Skeletal muscle cell (primary cell): Measurements from ENCODE around the gene LAMC1.

Experiments
- DNase-seq: peaks from one replicate; pipeline ENCODE4 v3.0.0-alpha.2; 2010; ENCODE audit warnings: low read depth
- H3K4me3 ChIP-seq: 2 replicates; pipeline ENCODE4 v1.5.1; 2011; ENCODE audit warnings: low read depth, mild to moderate bottlenecking, control low read depth, low read length, moderate library complexity

Gene LAMC1

DNA sequence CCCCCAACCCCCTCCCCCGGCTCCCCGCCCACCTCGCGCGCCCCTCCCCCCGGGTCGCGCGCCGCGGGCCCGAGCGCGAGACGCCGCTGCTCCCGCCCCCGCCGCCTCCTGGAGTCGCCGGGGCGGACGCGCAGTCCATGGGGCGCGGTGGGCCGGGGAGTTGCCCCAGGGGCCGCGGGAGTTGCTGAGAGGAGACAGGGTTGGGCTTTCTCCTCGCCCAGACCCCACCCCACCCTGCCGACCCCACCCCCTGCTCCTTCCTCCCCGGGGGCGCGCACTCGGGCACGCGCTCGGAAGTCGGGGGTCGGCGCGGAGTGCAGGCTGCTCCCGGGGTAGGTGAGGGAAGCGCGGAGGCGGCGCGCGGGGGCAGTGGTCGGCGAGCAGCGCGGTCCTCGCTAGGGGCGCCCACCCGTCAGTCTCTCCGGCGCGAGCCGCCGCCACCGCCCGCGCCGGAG is at the start of gene LAMC1:
Gene LAMC1, plus strand, starts transcription at position 275 of the 455 bp plus-strand sequence. CDS start 297 bp downstream, outside the sequence.
- peak; percentile 62 for DNase-seq
- H3K4me3 ChIP-seq = peak within 1 kb of the TSS; percentile 77

DNA sequence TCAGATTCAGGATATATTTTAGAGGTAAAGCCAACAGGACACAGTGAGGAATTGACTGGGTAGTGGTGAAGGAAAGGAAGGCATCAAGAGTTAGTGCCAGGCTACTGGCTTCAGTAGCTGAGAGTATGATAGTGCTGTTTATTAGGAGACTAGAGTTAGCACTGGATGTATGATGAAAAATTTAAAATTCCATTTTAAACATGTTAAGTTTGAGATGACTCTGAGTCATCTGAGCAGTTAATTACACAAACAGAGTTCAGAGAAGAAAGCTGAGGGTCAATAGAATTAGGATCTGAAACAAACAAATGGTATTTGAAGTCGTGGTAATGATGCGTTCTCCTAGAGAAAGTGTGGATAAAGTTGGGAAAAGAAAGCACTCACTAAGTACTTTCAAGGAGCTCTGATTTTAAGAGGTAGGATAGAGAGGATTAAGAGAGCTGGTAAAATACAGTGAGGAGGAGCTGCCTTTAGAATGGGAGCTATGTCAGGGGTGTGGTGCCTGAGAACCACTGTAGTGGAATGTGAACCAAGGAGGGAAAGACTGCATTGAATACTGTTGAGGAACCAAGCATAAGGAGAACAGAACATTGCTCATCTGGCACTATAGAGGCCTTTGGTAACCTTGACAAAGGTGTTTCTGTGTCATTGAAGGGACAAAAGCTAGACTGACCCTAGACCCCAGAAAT is 48.6 kb upstream of the LAMC1 start:
- no peak for DNase-seq
- no peak overlapping the region for H3K4me3 ChIP-seq

DNA sequence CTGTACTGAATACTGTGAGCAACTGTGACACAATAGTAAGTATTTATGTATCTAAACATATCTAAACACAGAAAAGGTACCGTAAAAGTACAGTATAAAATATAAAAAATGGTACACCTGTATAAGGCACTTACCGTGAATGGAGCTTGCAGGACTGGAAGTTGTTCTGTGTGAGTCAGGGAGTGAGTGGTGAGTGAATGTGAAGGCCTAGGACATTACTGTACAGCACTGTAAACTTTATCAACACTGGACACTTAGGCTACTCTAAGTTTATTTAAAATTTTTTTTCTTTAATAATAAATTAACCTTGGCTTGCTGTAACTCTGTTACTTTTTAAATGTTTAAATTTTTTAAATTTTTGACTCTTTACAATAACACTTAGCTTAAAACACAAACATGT is 45.7 kb upstream of the LAMC1 start:
- DNase-seq = no peak
- H3K4me3 ChIP-seq = no peak overlapping the region

DNA sequence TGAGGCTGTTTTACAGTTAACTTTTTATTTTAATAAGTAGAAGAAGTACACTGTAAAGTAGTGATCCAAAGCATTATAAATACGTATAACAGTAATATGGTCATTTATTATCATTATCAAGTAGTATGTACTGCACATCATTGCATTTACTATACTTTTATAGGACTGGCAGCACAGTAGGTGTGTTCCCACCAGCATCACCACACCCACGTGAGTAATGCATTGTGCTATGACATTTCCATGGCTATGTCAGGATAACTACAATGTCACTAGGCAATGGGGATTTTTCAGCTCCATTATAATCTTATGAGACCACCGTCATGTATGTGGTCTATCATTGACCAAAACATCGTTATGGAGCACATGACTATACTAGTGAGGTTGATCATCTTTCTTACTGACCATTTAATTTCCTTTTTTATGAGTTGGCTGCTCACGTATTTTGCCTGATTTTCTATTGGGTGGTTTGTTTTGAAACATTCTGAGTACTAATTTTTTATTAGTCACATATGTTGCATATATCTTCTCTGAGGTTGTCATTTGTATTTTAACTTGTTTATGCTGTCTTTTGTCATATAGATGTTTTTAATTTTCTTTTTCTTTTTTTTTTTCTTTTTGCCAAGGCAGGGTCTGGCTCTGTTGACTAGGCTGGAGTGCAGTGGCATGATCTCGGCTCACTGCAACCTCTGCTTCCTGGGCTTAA is 44.9 kb upstream of the LAMC1 start:
- no peak for DNase-seq
- no peak overlapping the region for H3K4me3 ChIP-seq

DNA sequence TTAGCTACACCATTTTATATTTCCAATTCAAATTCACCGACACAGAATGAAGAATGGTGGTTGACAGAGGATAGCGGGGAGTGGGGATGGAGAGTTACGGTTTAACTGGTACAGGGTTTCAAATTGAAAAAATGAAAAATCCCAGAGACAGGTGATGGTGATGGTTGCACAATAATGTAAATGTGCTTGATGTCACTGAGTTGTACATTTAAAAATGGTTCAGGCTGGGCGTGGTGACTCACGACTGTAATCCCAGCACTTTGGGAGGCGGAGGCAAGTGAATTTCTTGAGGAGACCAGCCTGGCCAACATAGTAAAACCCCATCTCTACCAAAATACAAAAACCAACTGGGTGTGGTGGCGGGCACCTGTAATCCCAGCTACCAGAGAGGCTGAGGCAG is 39.1 kb upstream of the LAMC1 start:
- no peak for DNase-seq
- H3K4me3 ChIP-seq = no peak overlapping the region

DNA sequence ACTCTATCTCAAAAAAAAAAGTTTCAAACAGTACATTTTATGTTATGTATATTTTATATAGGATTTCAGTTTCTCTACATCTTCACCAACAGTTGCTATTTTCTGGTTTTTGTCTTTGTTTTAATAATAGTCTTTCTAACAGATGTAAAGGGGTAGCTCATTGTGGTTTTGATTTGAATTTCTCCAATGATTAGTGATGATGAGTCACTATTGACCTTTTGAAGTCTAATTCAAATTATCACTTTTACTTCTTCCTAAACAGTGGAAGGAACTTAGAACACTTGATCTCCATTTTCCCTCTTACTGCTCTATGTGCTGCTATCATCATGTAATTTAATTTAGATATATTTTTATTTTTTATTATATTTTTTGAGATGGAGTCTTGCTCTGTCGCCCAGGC is 38.6 kb upstream of the LAMC1 start:
- no peak overlapping the region for H3K4me3 ChIP-seq
- DNase-seq = no peak

DNA sequence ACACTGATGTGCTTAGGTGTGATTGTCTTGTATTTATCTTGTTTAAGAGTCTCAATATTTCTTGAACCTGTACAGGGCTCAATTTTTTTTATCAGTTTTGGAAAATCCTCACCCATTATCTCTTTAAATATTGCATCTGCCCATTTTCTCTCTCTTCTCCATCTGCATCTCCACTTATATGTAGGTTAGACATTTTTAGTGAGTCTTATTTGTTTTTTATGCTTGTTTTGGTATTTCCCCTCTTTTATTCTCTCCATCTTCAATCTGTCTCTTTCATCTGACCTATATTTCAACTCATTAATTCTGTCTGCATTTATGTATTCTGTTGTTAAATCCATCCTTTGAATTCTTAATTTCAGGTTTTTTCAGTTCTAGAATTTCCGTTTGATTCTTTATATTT is 37.3 kb upstream of the LAMC1 start:
- no peak overlapping the region for H3K4me3 ChIP-seq
- DNase-seq = no peak

DNA sequence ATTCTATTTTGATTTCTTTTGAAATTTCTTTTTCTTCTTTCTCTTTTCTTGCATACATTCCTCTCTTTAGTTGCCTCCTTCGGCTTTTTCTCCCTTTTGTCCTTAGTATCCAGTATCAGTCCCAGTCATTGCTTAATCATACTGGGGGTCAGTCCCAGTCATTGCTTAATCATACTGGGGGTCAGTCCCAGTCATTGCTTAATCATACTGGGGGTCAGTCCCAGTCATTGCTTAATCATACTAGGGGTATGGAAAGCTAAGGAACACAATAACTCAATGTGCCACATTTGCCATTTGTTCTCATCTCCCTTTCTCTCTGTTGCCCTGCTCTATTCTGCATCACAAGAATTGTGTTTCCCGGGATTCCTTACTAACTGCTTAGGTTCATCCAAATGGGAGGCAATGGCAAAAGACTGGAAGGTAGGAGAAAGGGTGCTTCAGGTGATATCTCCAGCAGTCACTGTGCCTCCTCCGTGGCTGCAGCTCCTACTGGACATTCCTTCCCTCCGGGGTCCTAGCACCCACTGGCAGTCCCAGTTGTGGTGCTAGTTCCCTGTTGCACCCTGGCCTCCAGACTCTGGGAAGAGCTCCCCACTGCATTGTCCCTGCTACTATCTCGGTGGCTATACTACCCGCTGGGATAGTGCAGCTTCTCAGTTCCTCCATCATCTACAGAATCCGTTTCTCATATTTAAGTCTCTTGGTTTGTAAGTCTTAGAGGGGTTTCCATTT is 32.6 kb upstream of the LAMC1 start:
- no peak overlapping the region for H3K4me3 ChIP-seq
- DNase-seq = peak; percentile 51

DNA sequence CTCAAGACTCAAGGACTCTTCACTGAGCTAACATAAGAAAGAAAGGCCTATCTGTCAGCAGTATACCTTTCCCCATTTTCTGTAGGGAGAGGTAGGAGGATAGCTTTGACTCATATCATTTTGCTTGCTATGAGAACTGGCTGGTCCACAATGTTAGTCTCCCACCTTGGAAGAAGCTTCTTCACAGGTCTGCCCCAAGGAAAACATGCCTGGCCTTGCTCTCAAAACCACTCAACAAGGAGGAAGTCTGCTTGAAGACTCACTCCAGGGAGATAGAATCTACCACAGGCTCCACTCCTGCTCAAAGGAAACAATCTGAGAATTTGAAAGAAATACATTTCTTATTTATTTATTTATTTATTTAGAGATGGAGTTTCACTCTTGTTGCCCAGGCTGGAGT is 29.5 kb upstream of the LAMC1 start:
- DNase-seq = no peak
- H3K4me3 ChIP-seq = no peak overlapping the region

DNA sequence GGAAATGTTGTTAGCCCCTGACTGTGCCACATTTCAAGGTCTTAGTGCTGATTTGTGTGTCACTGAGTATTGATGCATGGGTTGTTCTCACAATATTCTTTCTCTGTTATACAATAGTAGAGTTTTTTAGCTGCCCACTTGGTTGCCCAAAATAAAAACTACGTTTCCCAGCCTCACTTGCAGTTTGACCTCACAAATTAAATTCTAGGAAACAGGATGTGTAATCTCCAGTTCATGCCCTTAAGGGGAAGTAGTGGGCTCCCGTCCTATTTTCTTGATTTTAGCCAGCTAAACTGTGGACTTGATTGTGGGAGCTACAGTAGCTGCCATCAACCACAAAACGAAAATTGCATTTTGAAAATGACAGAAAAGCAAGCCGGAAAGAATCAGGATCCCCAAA is 27.3 kb upstream of the LAMC1 start:
- no peak overlapping the region for H3K4me3 ChIP-seq
- no peak for DNase-seq

DNA sequence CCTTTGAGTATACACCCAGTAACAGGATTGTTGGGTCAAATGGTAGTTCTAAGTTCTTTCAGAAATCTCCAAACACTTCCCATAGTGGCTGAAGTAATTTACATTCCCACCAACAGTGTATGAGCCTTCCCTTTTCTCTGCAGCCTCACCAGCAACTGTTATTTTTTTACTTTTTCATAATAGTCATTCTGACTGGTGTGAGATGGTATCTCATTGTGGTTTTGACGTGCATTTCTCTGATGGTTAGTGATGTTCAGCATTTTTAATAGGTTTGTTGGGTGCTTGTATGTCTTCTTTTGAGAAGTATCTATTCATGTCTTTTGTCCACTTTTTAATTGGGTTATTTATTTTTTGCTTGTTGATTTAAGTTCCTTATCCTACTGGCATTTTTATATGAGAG is 26.4 kb upstream of the LAMC1 start:
- no peak for DNase-seq

DNA sequence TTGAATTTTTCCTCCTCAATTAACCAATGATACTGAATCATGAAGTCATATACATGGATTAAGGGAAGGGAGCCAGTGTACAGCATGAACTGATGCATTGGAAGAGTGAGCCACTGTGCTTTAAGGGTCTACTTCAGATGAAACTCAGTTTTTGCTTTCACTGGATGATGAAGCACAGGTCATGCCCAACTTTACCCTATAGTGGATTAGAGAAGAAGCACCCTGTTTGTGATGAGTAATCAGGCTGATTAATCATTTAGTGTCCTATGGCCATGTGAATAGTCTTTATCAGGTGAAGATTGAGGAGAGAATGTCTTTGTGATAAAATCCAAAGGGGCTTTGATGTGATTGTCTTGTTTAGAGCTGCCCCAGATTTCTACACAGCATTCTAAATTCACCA is 24.7 kb upstream of the LAMC1 start:
- H3K4me3 ChIP-seq = no peak overlapping the region
- DNase-seq = no peak

More for the DNA sequence above, 26.4 kb upstream of the LAMC1 start:
- no peak overlapping the region for H3K4me3 ChIP-seq

DNA sequence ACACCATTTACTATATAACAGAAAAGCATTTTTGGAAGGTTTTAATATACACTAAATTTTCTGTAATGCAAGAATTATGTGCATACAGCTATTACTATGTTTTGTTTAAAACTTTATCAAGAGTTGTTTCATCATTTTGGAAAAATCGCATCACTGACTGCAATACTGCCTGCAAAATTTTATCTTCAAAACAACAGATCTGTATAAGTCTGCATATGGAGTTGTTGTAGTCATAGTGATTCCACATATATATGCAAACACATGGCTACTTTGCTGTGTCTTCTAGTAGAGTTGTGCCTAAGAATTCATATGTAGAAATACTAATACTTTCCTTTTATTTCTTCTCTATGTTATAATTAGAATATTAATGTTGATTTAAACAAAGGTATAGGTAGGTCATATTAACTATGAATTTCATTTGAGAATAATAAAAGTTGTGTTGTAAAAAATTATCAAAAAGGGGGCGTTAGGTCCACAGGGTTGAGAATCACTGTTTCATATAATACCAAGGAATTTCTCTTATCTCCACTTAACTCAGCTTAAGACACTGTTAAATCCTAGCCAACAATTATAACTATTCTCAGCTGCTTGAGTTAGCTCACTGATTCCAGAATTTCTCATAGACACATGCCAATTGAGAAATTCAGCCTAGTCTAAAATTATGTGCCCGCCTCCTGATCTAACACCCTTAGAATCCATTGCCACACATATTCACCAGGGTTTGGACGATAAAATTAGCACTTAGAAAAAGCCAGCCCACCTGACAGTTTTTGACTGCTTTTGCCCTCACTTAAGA is 22.9 kb upstream of the LAMC1 start:
- DNase-seq = no peak
- H3K4me3 ChIP-seq = no peak overlapping the region

DNA sequence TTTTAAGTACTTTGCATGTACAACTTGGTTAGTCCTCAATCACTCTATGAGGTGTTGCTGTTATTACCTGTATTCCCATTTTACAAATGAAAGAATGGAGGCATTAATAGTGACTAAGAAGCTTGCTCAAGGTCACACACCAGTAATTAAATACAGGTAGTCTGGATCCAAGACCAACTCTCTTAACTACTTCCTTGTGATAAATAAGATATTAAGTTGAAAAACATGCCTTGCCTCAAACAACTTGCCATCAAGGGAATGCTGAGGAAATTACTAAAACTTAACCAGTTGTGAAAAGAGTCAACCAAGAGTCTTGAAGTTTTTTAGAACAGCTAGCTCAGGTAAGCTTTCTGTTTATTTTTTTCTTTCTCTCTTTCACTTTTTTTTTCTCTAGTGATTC is 21.0 kb upstream of the LAMC1 start:
- no peak overlapping the region for H3K4me3 ChIP-seq
- no peak for DNase-seq

DNA sequence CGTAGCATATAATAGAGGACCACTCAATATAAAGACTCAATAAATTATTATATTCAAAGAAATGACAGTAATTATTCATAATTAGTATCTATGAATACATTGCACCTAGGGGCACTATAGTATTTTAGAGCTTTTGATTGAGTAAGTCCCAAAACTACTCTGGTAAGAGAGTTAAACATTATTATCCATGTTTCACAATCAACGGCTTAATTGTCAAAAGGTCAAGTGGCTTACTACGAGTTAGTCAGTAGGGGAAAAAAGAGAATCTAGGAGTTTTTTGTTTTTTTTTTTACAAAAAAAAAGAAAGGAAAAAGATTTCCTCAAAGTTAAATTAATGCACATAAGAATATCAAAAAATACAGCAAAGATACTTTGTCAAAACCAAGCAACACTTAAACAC is 20.4 kb upstream of the LAMC1 start:
- H3K4me3 ChIP-seq = no peak overlapping the region
- DNase-seq = no peak

DNA sequence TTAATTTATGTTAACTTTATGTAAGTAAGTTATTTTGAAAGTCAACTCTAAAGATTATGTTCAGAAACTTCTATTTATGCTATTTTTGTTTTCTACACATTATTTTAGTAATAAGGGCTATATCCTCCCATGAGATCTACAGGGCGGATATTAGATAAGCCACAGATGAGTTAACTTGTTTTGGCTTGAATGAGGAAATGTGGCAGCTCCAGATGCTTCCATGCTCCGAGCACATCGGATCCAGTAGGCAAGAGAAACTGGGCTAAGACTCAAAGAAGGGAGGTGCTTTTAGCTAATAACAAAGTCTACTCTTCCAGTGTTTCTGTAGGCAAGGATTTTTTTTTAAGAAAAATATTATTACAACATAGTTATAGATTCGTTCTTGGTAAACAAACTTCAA is 20.0 kb upstream of the LAMC1 start:
- H3K4me3 ChIP-seq = no peak overlapping the region
- DNase-seq = peak; percentile 44

DNA sequence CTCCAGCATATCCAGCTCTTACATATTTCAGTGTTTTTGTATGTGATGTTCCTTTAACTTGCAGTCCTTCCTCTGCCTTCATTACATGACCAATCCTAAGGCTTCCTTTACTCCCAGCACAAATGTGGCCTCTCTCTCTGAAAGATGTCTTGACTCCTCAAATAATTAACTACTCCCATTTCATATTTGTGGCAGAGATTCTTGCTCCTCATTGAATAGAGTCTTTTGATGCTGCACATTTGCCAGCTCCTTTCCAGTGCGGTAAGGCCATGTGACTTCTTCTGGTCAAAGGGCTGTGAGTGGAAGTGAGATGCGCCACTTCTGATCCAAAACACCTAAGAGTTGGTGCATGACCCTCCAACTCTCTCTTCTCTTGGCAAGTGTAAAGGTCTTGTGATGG is 19.1 kb upstream of the LAMC1 start:
- no peak overlapping the region for H3K4me3 ChIP-seq
- DNase-seq = no peak

DNA sequence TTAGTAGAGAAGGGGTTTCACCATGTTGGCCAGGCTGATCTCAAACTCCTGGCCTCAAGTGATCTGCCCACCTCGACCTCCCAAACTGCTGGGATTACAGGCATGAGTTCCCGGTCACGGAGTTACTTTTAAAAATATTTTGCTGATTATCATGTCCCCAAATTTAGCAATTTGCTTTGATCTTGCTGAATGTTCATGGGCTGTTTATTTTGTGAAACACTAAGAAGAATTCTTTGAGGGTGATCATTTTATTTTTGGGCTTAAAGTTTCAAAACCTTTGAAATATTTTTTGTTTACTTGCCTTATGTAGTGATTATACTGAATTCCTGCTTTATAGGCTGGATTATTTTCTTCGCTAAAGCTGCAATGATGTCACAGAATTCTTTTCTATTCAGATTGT is 11.4 kb upstream of the LAMC1 start:
- H3K4me3 ChIP-seq = no peak overlapping the region
- DNase-seq = no peak

DNA sequence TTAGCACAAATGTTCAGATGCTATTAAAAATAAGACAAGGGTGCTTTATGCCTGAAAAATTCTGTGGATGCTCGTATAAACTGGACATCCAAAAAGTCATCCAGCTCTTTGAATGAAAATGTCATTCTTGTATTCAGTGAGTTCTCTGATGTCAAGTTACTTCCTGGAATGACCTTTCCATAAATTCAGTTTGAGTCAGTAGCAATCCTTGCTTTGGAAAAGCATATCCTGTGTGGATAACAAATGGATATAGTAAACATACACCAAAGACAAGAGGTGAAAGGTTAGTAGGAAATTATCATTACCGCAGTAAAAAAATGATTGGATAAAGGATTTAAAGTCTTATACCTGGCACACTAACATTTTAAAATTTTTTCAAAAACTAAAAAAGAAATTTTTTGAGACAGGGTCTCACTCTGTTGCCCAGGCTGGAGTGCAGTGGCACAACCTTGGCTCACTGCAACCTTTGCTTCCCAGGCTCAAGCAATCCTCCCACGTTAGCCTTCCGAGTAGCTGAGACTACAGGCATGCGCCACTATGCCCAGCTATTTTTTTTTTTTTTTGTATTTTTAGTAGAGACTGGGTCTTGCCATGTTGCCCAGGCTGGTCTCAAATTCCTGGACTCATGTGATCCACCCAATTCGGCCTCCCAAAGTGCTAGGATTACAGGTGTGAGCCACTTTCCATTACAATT is 10.8 kb upstream of the LAMC1 start:
- DNase-seq = no peak

More for the DNA sequence above, 10.8 kb upstream of the LAMC1 start:
- H3K4me3 ChIP-seq = no peak overlapping the region
